ENCODE data around the gene CALHM5.

CALHM5 gene

GRCh38 chr6:116500969-116501433, 10.4 kb upstream of the CALHM5 start (continued):
- TF ChIP-seq SP2 (tag by site-specific recombination; IDR thresholded peaks at IDR 0.05), result 0 out of 2 replicates have a peak, but pooled peaks have one; percentile 10
- TF ChIP-seq OVOL3 (tag by site-specific recombination; IDR thresholded peaks at IDR 0.05), result no peak
- TF ChIP-seq ZNF211 (tag by site-specific recombination; IDR thresholded peaks at IDR 0.05; ENCODE audit: low read depth), result no peak
- no peak for TF ChIP-seq GLIS2 (tag by site-specific recombination; IDR thresholded peaks at IDR 0.05)
- TF ChIP-seq ZBTB44 (tag by site-specific recombination; IDR thresholded peaks at IDR 0.05), result no peak
- no peak for TF ChIP-seq ZBTB6 (tag by site-specific recombination; IDR thresholded peaks at IDR 0.05)
- no peak for TF ChIP-seq ZNF518A (tag by site-specific recombination; conservative IDR thresholded peaks at IDR 0.05; ENCODE audit: low read depth)
- no peak for TF ChIP-seq PRDM1 (tag by site-specific recombination; IDR thresholded peaks at IDR 0.05)
- TF ChIP-seq KLF9 (tag by site-specific recombination; IDR thresholded peaks at IDR 0.05; ENCODE audit: low read depth), result peak; percentile 49
- no peak for TF ChIP-seq ZNF76 (tag by site-specific recombination; IDR thresholded peaks at IDR 0.05; ENCODE audit: borderline replicate concordance, low read depth)
- TF ChIP-seq ZFHX2 (tag by site-specific recombination; conservative IDR thresholded peaks at IDR 0.05), result peak; percentile 82
- TF ChIP-seq EGR2 (tag by site-specific recombination; IDR thresholded peaks at IDR 0.05; ENCODE audit: low read depth), result peak; percentile 76
- peak; percentile 68 for TF ChIP-seq KLF1 (tag by site-specific recombination; IDR thresholded peaks at IDR 0.05)
- no peak for TF ChIP-seq ZNF514 (tag by site-specific recombination; IDR thresholded peaks at IDR 0.05)
- peak; percentile 20; the same call in 1 of the 2 replicates for TF ChIP-seq FEZF1 (tag by site-specific recombination; IDR thresholded peaks at IDR 0.05)
- no peak for TF ChIP-seq ZNF354C (tag by site-specific recombination; IDR thresholded peaks at IDR 0.05; ENCODE audit: borderline replicate concordance, low read depth)
- no peak for TF ChIP-seq ZFP37 (tag by site-specific recombination; IDR thresholded peaks at IDR 0.05)

GRCh38 chr6:116507324-116507723, 4.1 kb upstream of the CALHM5 start:
- no peaks in the 10 kb centered on the region for H3K9me3 ChIP-seq (ENCODE audit: control insufficient read depth, insufficient read depth, low read depth, low read length)
- H3K27ac ChIP-seq (ENCODE audit: extremely low read depth, low read depth, low read length), result no peak overlapping the region
- CTCF ChIA-PET, result no interaction called here
- H3K4me3 ChIP-seq (ENCODE audit: low read depth, low read length), result no peak overlapping the region
- no peaks in the 10 kb centered on the region for H3K36me3 ChIP-seq (ENCODE audit: control insufficient read depth in 2 of 2, insufficient read depth in 1 of 2, low read length in 2 of 2)
- POLR2A ChIA-PET, result no interaction called here
- H3K4me1 ChIP-seq (ENCODE audit: control insufficient read depth, insufficient read depth, low read length), result peaks cover 6% of the 10 kb centered on the region
- TF ChIP-seq ZBTB6 (tag by site-specific recombination; IDR thresholded peaks at IDR 0.05) (no peak), ZNF658 (tag by site-specific recombination; IDR thresholded peaks at IDR 0.05) (no peak), ZNF623 (tag by site-specific recombination; IDR thresholded peaks at IDR 0.05) (no peak), ZNF37A (tag by site-specific recombination; IDR thresholded peaks at IDR 0.05) (no peak), ZNF10 (tag by site-specific recombination; IDR thresholded peaks at IDR 0.05) (no peak), OVOL3 (tag by site-specific recombination; IDR thresholded peaks at IDR 0.05) (no peak), PRDM4 (tag by site-specific recombination; IDR thresholded peaks at IDR 0.05) (no peak), ZBTB48 (tag by site-specific recombination; IDR thresholded peaks at IDR 0.05) (no peak), ZNF777 (tag by site-specific recombination; IDR thresholded peaks at IDR 0.05; ENCODE audit: borderline replicate concordance) (no peak), ZNF610 (tag by site-specific recombination; IDR thresholded peaks at IDR 0.05; ENCODE audit: borderline replicate concordance) (no peak), WT1 (tag by site-specific recombination; IDR thresholded peaks at IDR 0.05) (no peak), ZNF140 (tag by site-specific recombination; IDR thresholded peaks at IDR 0.05) (no peak)
